Upper lobe of left lung (tissue), 6 donors: Measurements from ENCODE around the gene TFCP2L1. TPM values are rescaled to one million over a fixed set of nuclear protein-coding genes. Genes with fewer than 3 reads are reported as not detected.
A peak's percentile ranks its signal among the peaks of the same experiment; 100 is the strongest.

Experiments used
- ATAC-seq, 2 donors: fragments of 200-7000 bp; cut with Tn5 transposase; one replicate each; pipeline ENCODE4 v1.9.1; 2022; ENCODE audit warnings: mild to moderate bottlenecking in 2 of 2, moderate library complexity in 2 of 2; ENCODE audit not compliant: low FRiP score in 2 of 2
- DNase-seq, 2 donors: peaks; one replicate each; pipeline ENCODE4 v3.0.0-alpha.2; 2019 to 2020
- H3K27ac ChIP-seq, 4 donors: fragments of 200-600 bp; sonication (generic); one replicate each; pipeline ENCODE4 v1.5.1; 2016 to 2019
- H3K27me3 ChIP-seq, 4 donors: fragments of 200-600 bp; sonication (generic); one replicate each; pipeline ENCODE4 v1.5.1; 2017 to 2019
- H3K36me3 ChIP-seq, 4 donors: fragments of 200-600 bp; sonication (generic); one replicate each; pipeline ENCODE4 v1.5.1; 2016 to 2019
- H3K4me1 ChIP-seq, 4 donors: fragments of 200-600 bp; sonication (generic); one replicate each; pipeline ENCODE4 v1.5.1; 2018 to 2019
- H3K4me3 ChIP-seq, 4 donors: fragments of 200-600 bp; sonication (generic); one replicate each; pipeline ENCODE4 v1.5.1; 2017 to 2019; ENCODE audit warnings: mild to moderate bottlenecking in 2 of 4, moderate library complexity in 1 of 4
- H3K9me3 ChIP-seq, 4 donors: fragments of 200-600 bp; sonication (generic); one replicate each; pipeline ENCODE4 v1.5.1; 2018 to 2019
- CTCF ChIP-seq, 6 experiments: fragments of 450-650 bp in 4 of 6; fragments of 200-600 bp in 2 of 6; sonication (generic) in 2 of 6; IDR thresholded peaks; one replicate each; pipeline ENCODE4 v1.5.1; 2016 to 2019; ENCODE audit warnings: antibody characterized with exemption in 6 of 6
- EP300 ChIP-seq, 4 donors: sonication (generic); formaldehyde crosslinking; IDR thresholded peaks; one replicate each; pipeline ENCODE4 v1.5.1; 2017; ENCODE audit warnings: antibody characterized with exemption in 4 of 4, control low read depth in 2 of 4
- POLR2A ChIP-seq, 4 donors: fragments of 450-650 bp; IDR thresholded peaks; one replicate each; pipeline ENCODE4 v1.5.1; 2016 to 2017; ENCODE audit warnings: antibody characterized with exemption in 4 of 4, mild to moderate bottlenecking in 2 of 4
- POLR2AphosphoS5 ChIP-seq, 2 donors: sonication (generic); formaldehyde crosslinking; IDR thresholded peaks; one replicate each; pipeline ENCODE4 v1.5.1; 2017; ENCODE audit warnings: antibody characterized with exemption in 2 of 2
- WGBS, 2 donors: methylation state at CpG; one replicate each; pipeline ENCODE4 v1.1.5; 2017 to 2018; 5-methylcytosine and 5-hydroxymethylcytosine counted together
- total RNA-seq, 6 donors: library from RNA; depleted of rRNA in 4 of 6; stranded (reverse); fragments of >200 nt in 4 of 6; gene quantifications; one replicate each; pipeline versions ENCODE4 v1.1.0 to v1.2.1, GENCODE V29; 2016 to 2021
- donor health status: DM: no; HTN: no; CAD: no; lungs with moderate emphysema.
- donor health status: DM: no; HTN: yes; CAD: no; lungs with severe emphysema.

TFCP2L1 gene
- total RNA-seq, 6 donors from 2014 or later, result 15.3 to 47.1 (median 33.7) TPM

GRCh38 chr2:121266543-121267106 lies 18.4 kb downstream of the TFCP2L1 start:
- no peak for DNase-seq
- no peak for TF ChIP-seq CTCF (IDR thresholded peaks at IDR 0.05)
- no peak for TF ChIP-seq EP300 (IDR thresholded peaks at IDR 0.05)
- TF ChIP-seq POLR2A (IDR thresholded peaks at IDR 0.05), result no peak
- no peak for TF ChIP-seq POLR2AphosphoS5 (IDR thresholded peaks at IDR 0.05)
- no peak overlapping the region for H3K4me3 ChIP-seq
- 80 to 88% methylated on average over 6 of the region's 6 CpGs for whole genome bisulfite sequencing, 2 donors
- H3K27me3 ChIP-seq, result no peaks in the 10 kb centered on the region
- H3K9me3 ChIP-seq, result no peaks in the 10 kb centered on the region
- H3K36me3 ChIP-seq, result no peaks in the 10 kb centered on the region
- H3K27ac ChIP-seq, result no peak overlapping the region
- no peak for ATAC-seq
- peaks cover 0 to 1% (median 0%) of the 10 kb centered on the region in 4 donors for H3K4me1 ChIP-seq

- Histone ChIP-seq H3K27ac (no peak overlapping the region), H3K27me3 (no peaks in the 10 kb centered on the region), H3K4me3 (no peak overlapping the region), H3K4me1 (no peaks in the 10 kb centered on the region), H3K9me3 (no peaks in the 10 kb centered on the region), H3K36me3 (no peaks in the 10 kb centered on the region)
- peak; percentile 14 to 52 for ATAC-seq
- no peak for DNase-seq
- no peak for TF ChIP-seq EP300 (IDR thresholded peaks at IDR 0.05)
- no peak for TF ChIP-seq POLR2AphosphoS5 (IDR thresholded peaks at IDR 0.05)
- TF ChIP-seq CTCF (IDR thresholded peaks at IDR 0.05), result no peak
- TF ChIP-seq POLR2A (IDR thresholded peaks at IDR 0.05), result no peak
- 88 to 93% methylated on average over 9 of the region's 9 CpGs for WGBS, 2 donors
Observed at GRCh38 chr2:121263996-121264715, 20.8 kb downstream of the TFCP2L1 start.

GRCh38 chr2:121260370-121261154 lies 24.4 kb downstream of the TFCP2L1 start:
- H3K4me3 ChIP-seq, result no peak overlapping the region
- no peak overlapping the region for H3K27ac ChIP-seq
- TF ChIP-seq EP300 (IDR thresholded peaks at IDR 0.05) (no peak), POLR2A (IDR thresholded peaks at IDR 0.05) (no peak), POLR2AphosphoS5 (IDR thresholded peaks at IDR 0.05) (no peak), CTCF (IDR thresholded peaks at IDR 0.05) (no peak)
- H3K4me1 ChIP-seq, result peaks cover 0 to 14% (median 6%) of the 10 kb centered on the region in 4 donors
- ATAC-seq (no peak), DNase-seq (no peak)
- H3K36me3 ChIP-seq, result no peaks in the 10 kb centered on the region
- H3K27me3 ChIP-seq, result no peaks in the 10 kb centered on the region
- H3K9me3 ChIP-seq, result no peaks in the 10 kb centered on the region
- 80 to 86% methylated on average over 8 to 12 of the region's 12 CpGs for WGBS, 2 donors

GRCh38 chr2:121258051-121258450 lies 27.0 kb downstream of the TFCP2L1 start:
- DNase-seq (no peak), ATAC-seq (no peak)
- WGBS, 2 donors, result 74 to 90% methylated on average over 4 to 5 of the region's 5 CpGs
- H3K9me3 ChIP-seq, result no peaks in the 10 kb centered on the region
- TF ChIP-seq POLR2A (IDR thresholded peaks at IDR 0.05) (no peak), POLR2AphosphoS5 (IDR thresholded peaks at IDR 0.05) (no peak), EP300 (IDR thresholded peaks at IDR 0.05) (no peak), CTCF (IDR thresholded peaks at IDR 0.05) (no peak)
- H3K36me3 ChIP-seq, result no peaks in the 10 kb centered on the region
- no peak overlapping the region for H3K4me3 ChIP-seq
- H3K27ac ChIP-seq, result no peak overlapping the region
- H3K27me3 ChIP-seq, result no peaks in the 10 kb centered on the region
- H3K4me1 ChIP-seq, result peaks cover 0 to 14% (median 7%) of the 10 kb centered on the region in 4 donors
